ENCODE data around the gene GTSE1.

GTSE1 gene

GRCh38 chr22:46296257-46297150 is at the start of gene GTSE1:
Gene GTSE1 (plus strand): TSS chr22:46296870. CDS start chr22:46297401, 531 bp downstream.
- Histone ChIP-seq H3K27me3 (ENCODE audit: low read depth, low read length) (no peaks in the 10 kb centered on the region), H3K27ac (ENCODE audit: low read length) (peak within 1 kb of the TSS; percentile 90), H3K9me3 (ENCODE audit: control insufficient read depth in 1 of 2, low read length in 2 of 2) (no peaks in the 10 kb centered on the region), H3K36me3 (ENCODE audit: control insufficient read depth in 1 of 2, insufficient read depth in 2 of 2, low read length in 2 of 2) (peaks cover 11 to 19% of the 10 kb centered on the region in 2 donors), H3K4me3 (ENCODE audit: low read depth in 1 of 2, low read length in 2 of 2) (peak within 1 kb of the TSS; percentile 74 to 77), H3K4me1 (ENCODE audit: control insufficient read depth in 1 of 2, insufficient read depth in 2 of 2, low read length in 2 of 2) (peaks cover 3 to 18% of the 10 kb centered on the region in 2 donors)

- Histone ChIP-seq H3K9me3 (ENCODE audit: control insufficient read depth in 1 of 2, low read length in 2 of 2) (no peaks in the 10 kb centered on the region), H3K27ac (ENCODE audit: low read length) (no peak overlapping the region), H3K36me3 (ENCODE audit: control insufficient read depth in 1 of 2, insufficient read depth in 2 of 2, low read length in 2 of 2) (peaks cover 5 to 16% of the 10 kb centered on the region in 2 donors), H3K27me3 (ENCODE audit: low read depth, low read length) (no peaks in the 10 kb centered on the region), H3K4me1 (ENCODE audit: control insufficient read depth in 1 of 2, insufficient read depth in 2 of 2, low read length in 2 of 2) (peaks cover 8 to 28% of the 10 kb centered on the region in 2 donors), H3K4me3 (ENCODE audit: low read depth in 1 of 2, low read length in 2 of 2) (no peak overlapping the region)
Measured at GRCh38 chr22:46247443-46247975, 49.2 kb upstream of the GTSE1 start.

DNA sequence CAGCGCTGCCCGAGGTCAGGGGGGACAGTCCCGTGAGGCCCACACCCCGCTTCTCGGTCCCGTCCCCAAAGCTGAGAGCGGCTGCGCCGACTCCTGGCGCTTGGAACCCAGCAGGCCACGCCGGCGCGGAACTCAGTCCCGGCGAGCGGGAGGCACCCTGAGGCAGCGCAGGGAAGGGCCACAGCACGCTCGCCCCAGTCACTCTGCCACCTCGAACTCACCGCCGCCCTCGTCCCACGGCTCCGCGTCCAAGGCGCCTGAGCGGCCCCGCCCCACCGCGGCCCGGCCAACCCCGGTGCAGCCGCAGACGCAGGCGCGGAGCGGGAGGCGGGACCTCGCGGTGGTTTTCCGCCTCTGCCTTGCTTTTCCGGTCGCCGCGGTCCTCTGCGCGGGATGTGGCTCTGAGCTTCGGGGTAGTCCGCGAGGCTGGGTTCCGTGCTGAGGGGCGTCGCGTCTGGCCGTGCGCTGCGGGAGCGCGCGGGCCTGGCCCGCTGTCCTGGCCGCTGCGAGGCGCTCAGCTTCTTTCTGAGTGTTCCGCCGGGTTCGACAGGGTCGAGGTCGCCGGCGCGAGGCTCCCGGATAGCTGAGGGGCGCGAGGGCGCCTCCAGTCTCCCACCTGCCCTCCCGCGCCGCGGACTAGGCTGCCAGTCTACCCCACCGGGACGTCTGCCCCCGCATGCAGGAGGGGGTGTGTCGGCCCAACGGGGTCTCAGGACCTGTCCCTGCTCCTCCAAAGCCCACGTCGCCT is 46.5 kb upstream of the GTSE1 start, which contains the start of gene CDPF1:
Gene CDPF1 (minus strand): TSS at position 259 of the 748 bp plus-strand sequence. CDS start 2,009 bp downstream, outside the sequence.
- peaks cover 8 to 21% of the 10 kb centered on the region in 2 donors for H3K4me1 ChIP-seq (ENCODE audit: control insufficient read depth in 1 of 2, insufficient read depth in 2 of 2, low read length in 2 of 2)
- H3K27ac ChIP-seq (ENCODE audit: low read length), result peak within 1 kb of the TSS; percentile 45
- H3K36me3 ChIP-seq (ENCODE audit: control insufficient read depth in 1 of 2, insufficient read depth in 2 of 2, low read length in 2 of 2), result no peaks in the 10 kb centered on the region
- H3K9me3 ChIP-seq (ENCODE audit: control insufficient read depth in 1 of 2, low read length in 2 of 2), result no peaks in the 10 kb centered on the region
- peak within 1 kb of the TSS; percentile 61 to 90 for H3K4me3 ChIP-seq (ENCODE audit: low read depth in 1 of 2, low read length in 2 of 2)
- no peaks in the 10 kb centered on the region for H3K27me3 ChIP-seq (ENCODE audit: low read depth, low read length)

DNA sequence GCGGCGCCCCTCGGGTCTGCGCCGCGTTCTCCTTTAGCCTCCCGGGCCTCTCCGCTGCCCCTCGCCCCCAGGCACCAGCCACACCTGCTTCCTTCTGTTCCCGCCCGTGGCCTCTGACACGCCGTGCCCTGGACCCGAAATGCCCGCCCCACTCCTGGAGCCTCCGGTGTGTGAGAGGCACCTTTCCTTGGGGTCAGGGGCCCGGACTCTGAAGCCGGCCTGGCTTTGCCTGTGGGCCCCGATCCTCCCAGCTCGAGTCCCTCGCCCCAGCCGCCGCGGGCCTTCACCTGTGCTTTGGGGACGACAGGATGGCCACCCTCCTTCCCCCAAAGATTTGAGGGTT is 45.9 kb upstream of the GTSE1 start:
- peaks cover 8 to 15% of the 10 kb centered on the region in 2 donors for H3K4me1 ChIP-seq (ENCODE audit: control insufficient read depth in 1 of 2, insufficient read depth in 2 of 2, low read length in 2 of 2)
- no peak overlapping the region for H3K27ac ChIP-seq (ENCODE audit: low read length)
- H3K27me3 ChIP-seq (ENCODE audit: low read depth, low read length), result no peaks in the 10 kb centered on the region
- no peaks in the 10 kb centered on the region for H3K36me3 ChIP-seq (ENCODE audit: control insufficient read depth in 1 of 2, insufficient read depth in 2 of 2, low read length in 2 of 2)
- no peaks in the 10 kb centered on the region for H3K9me3 ChIP-seq (ENCODE audit: control insufficient read depth in 1 of 2, low read length in 2 of 2)
- H3K4me3 ChIP-seq (ENCODE audit: low read depth in 1 of 2, low read length in 2 of 2), result peak overlapping the region; percentile 61 to 90

DNA sequence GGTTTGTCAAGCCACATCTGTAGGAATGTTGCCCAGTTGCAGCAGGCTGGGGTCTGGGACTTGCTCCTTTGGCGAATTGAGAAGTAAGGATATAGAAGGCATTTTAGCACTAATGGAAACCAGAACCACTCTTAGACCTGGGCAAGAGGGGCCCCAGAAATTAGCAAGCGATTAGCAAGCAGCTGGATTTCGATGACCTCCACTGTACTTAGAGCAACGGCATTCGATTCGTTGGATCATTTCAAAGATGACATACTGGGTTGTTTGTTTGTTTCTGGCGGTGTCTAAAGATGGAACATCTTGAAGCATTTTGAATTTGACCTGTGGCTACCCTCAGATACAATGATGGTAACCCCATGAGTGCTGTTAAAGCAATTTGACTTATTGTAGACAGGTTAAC is 45.4 kb upstream of the GTSE1 start:
- H3K36me3 ChIP-seq (ENCODE audit: control insufficient read depth in 1 of 2, insufficient read depth in 2 of 2, low read length in 2 of 2), result no peaks in the 10 kb centered on the region
- no peaks in the 10 kb centered on the region for H3K27me3 ChIP-seq (ENCODE audit: low read depth, low read length)
- no peaks in the 10 kb centered on the region for H3K9me3 ChIP-seq (ENCODE audit: control insufficient read depth in 1 of 2, low read length in 2 of 2)
- H3K4me1 ChIP-seq (ENCODE audit: control insufficient read depth in 1 of 2, insufficient read depth in 2 of 2, low read length in 2 of 2), result peaks cover 8 to 13% of the 10 kb centered on the region in 2 donors
- H3K4me3 ChIP-seq (ENCODE audit: low read depth in 1 of 2, low read length in 2 of 2), result peak overlapping the region; percentile 61 to 90
- H3K27ac ChIP-seq (ENCODE audit: low read length), result no peak overlapping the region

DNA sequence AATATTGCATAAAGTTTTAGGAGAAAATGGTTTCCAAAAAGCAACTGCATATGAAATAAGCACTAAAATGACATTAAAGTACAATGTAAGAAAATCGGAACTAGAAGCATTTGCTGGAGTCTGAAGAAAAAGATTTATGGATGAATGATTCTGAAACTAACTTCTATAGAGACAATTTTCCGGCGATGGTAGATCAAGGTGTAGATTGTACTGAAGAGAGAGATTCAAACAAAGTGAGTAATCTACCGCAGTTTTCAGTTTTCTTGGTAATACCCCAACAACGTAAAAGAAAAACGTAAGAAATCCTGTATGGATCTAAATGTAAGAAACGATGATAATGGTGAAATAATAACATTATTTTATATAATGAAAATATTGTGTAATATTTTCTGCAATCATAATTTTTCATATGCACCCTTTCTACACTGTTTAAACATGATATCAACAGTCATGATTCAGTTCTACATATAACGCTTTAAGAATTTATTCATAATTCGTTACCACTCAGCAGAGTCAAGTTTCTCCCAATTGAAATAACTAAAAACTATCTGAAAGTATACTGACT is 44.8 kb upstream of the GTSE1 start:
- Histone ChIP-seq H3K27ac (ENCODE audit: low read length) (no peak overlapping the region), H3K36me3 (ENCODE audit: control insufficient read depth in 1 of 2, insufficient read depth in 2 of 2, low read length in 2 of 2) (no peaks in the 10 kb centered on the region), H3K9me3 (ENCODE audit: control insufficient read depth in 1 of 2, low read length in 2 of 2) (no peaks in the 10 kb centered on the region), H3K27me3 (ENCODE audit: low read depth, low read length) (no peaks in the 10 kb centered on the region), H3K4me3 (ENCODE audit: low read depth in 1 of 2, low read length in 2 of 2) (no peak overlapping the region), H3K4me1 (ENCODE audit: control insufficient read depth in 1 of 2, insufficient read depth in 2 of 2, low read length in 2 of 2) (peaks cover 8 to 13% of the 10 kb centered on the region in 2 donors)

GRCh38 chr22:46256358-46256958 is 40.2 kb upstream of the GTSE1 start:
- H3K36me3 ChIP-seq (ENCODE audit: control insufficient read depth in 1 of 2, insufficient read depth in 2 of 2, low read length in 2 of 2), result no peaks in the 10 kb centered on the region
- no peak overlapping the region for H3K4me3 ChIP-seq (ENCODE audit: low read depth in 1 of 2, low read length in 2 of 2)
- peaks cover 0 to 2% of the 10 kb centered on the region in 2 donors for H3K4me1 ChIP-seq (ENCODE audit: control insufficient read depth in 1 of 2, insufficient read depth in 2 of 2, low read length in 2 of 2)
- H3K27ac ChIP-seq (ENCODE audit: low read length), result no peak overlapping the region
- H3K27me3 ChIP-seq (ENCODE audit: low read depth, low read length), result no peaks in the 10 kb centered on the region
- H3K9me3 ChIP-seq (ENCODE audit: control insufficient read depth in 1 of 2, low read length in 2 of 2), result no peaks in the 10 kb centered on the region

DNA sequence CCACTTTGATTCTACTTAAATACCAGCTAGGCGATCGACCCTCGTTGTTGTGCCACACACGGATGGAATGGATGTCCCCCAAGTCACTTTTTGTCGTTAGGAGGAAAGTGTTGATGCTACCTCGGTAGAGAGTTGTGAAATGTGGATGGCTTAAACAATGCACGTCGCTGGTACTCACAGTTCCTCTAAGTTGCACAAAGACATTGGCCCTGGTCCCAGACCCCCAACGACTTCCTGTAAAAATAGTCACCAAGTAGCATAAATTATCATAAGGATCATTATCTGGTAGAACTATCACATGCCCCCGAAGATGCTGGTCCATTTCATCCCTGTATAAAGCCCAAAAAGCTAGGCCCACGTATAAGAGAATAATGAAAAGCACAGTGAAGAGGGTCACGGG is 37.3 kb upstream of the GTSE1 start:
- H3K4me1 ChIP-seq (ENCODE audit: control insufficient read depth in 1 of 2, insufficient read depth in 2 of 2, low read length in 2 of 2), result peaks cover 0 to 3% of the 10 kb centered on the region in 2 donors

DNA sequence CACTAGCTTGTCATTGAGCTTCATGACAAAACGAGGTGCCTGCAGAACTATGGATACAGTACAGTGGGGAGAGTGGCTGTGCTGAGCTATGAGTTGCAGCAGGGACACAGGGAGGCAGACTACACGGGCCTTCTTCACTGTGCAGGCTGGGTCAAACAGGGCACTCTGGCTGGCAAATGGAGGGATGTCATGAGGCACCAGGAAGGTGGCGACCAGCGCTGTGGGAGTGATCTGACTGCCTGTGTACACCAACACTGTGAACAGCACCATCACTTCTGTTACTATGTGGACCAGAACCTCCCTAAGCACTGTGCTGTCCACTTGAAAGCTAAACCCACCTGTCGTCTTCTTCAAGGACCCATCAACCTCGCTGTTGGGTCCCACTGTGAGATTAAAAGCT is 36.6 kb upstream of the GTSE1 start:
- H3K4me1 ChIP-seq (ENCODE audit: control insufficient read depth in 1 of 2, insufficient read depth in 2 of 2, low read length in 2 of 2), result peaks cover 0 to 3% of the 10 kb centered on the region in 2 donors
- no peak overlapping the region for H3K4me3 ChIP-seq (ENCODE audit: low read depth in 1 of 2, low read length in 2 of 2)
- no peak overlapping the region for H3K27ac ChIP-seq (ENCODE audit: low read length)
- H3K27me3 ChIP-seq (ENCODE audit: low read depth, low read length), result no peaks in the 10 kb centered on the region
- no peaks in the 10 kb centered on the region for H3K9me3 ChIP-seq (ENCODE audit: control insufficient read depth in 1 of 2, low read length in 2 of 2)
- H3K36me3 ChIP-seq (ENCODE audit: control insufficient read depth in 1 of 2, insufficient read depth in 2 of 2, low read length in 2 of 2), result no peaks in the 10 kb centered on the region

More for the DNA sequence above, 37.3 kb upstream of the GTSE1 start:
- no peaks in the 10 kb centered on the region for H3K27me3 ChIP-seq (ENCODE audit: low read depth, low read length)
- no peaks in the 10 kb centered on the region for H3K9me3 ChIP-seq (ENCODE audit: control insufficient read depth in 1 of 2, low read length in 2 of 2)
- H3K4me3 ChIP-seq (ENCODE audit: low read depth in 1 of 2, low read length in 2 of 2), result no peak overlapping the region
- no peaks in the 10 kb centered on the region for H3K36me3 ChIP-seq (ENCODE audit: control insufficient read depth in 1 of 2, insufficient read depth in 2 of 2, low read length in 2 of 2)
- no peak overlapping the region for H3K27ac ChIP-seq (ENCODE audit: low read length)

GRCh38 chr22:46262449-46263215 is 34.0 kb upstream of the GTSE1 start:
- Histone ChIP-seq H3K9me3 (ENCODE audit: control insufficient read depth in 1 of 2, low read length in 2 of 2) (no peaks in the 10 kb centered on the region), H3K27ac (ENCODE audit: low read length) (no peak overlapping the region), H3K4me1 (ENCODE audit: control insufficient read depth in 1 of 2, insufficient read depth in 2 of 2, low read length in 2 of 2) (peaks cover 0 to 10% of the 10 kb centered on the region in 2 donors), H3K4me3 (ENCODE audit: low read depth in 1 of 2, low read length in 2 of 2) (peak overlapping the region in 1 of 2 donors; percentile 47), H3K27me3 (ENCODE audit: low read depth, low read length) (no peaks in the 10 kb centered on the region), H3K36me3 (ENCODE audit: control insufficient read depth in 1 of 2, insufficient read depth in 2 of 2, low read length in 2 of 2) (no peaks in the 10 kb centered on the region)

All from muscle layer of duodenum (tissue), 2 donors.